Aorta (tissue), 5 donors: ENCODE results near the gene EVPLL. TPM values are rescaled to one million over a fixed set of nuclear protein-coding genes. Genes with fewer than 3 reads are reported as not detected.
"Not testable (repeated sequence)": the region's sequence is repeated elsewhere in the genome, so short reads cannot be mapped to it uniquely, and the experiment has no call there.

Experiments used
- ATAC-seq: fragments of 200-7000 bp; cut with Tn5 transposase; one replicate; pipeline ENCODE4 v1.9.1; 2022; ENCODE audit warnings: moderate library complexity; ENCODE audit not compliant: low FRiP score
- DNase-seq, 2 donors: peaks; one replicate each; pipeline ENCODE4 v3.0.0-alpha.2; 2020
- H3K27ac ChIP-seq, 2 donors: one replicate each; pipeline ENCODE4 v1.5.1; 2013; ENCODE audit warnings: low read length in 2 of 2, mild to moderate bottlenecking in 2 of 2, moderate library complexity in 2 of 2, control low read depth in 1 of 2, inconsistent platforms in 1 of 2, low read depth in 1 of 2
- H3K27me3 ChIP-seq, 2 donors: one replicate each; pipeline ENCODE4 v1.6.1; 2013; ENCODE audit warnings: control low read depth in 1 of 2, low read length in 1 of 2, mild to moderate bottlenecking in 1 of 2, moderate library complexity in 1 of 2; ENCODE audit not compliant: insufficient read depth in 2 of 2, control insufficient read depth in 1 of 2
- H3K36me3 ChIP-seq, 2 donors: one replicate each; pipeline ENCODE4 v1.6.1; 2013; ENCODE audit warnings: control low read depth in 1 of 2, low read length in 1 of 2, mild to moderate bottlenecking in 1 of 2; ENCODE audit not compliant: insufficient read depth in 2 of 2, control insufficient read depth in 1 of 2
- H3K4me1 ChIP-seq, 2 donors: one replicate each; pipeline ENCODE4 v1.6.1; 2013; ENCODE audit warnings: low read length in 2 of 2, control low read depth in 1 of 2, mild to moderate bottlenecking in 1 of 2, moderate library complexity in 1 of 2; ENCODE audit not compliant: insufficient read depth in 2 of 2, control insufficient read depth in 1 of 2
- H3K4me3 ChIP-seq, 2 donors: one replicate each; pipeline ENCODE4 v1.5.1; 2013; ENCODE audit warnings: low read length in 2 of 2, control low read depth in 1 of 2, mild to moderate bottlenecking in 1 of 2
- H3K9me3 ChIP-seq: one replicate; pipeline ENCODE4 v1.6.1; 2013; ENCODE audit warnings: mild to moderate bottlenecking, low read length; ENCODE audit not compliant: control insufficient read depth
- WGBS, 2 donors: extraction: QIAGEN DNeasy Blood & Tissue Kit; methylation state at CpG; one replicate each; pipeline ENCODE4 v1.1.7; 2013; 5-methylcytosine and 5-hydroxymethylcytosine counted together
- intact Hi-C, 2 donors: fragments of 100-400 bp; cut with DNase I; formaldehyde crosslinking; loops; one replicate each; pipeline versions ENCODE4 v1.14.2 to v1.15.0; 2022
- microRNA-seq, 2 donors: library from miRNA; unstranded; fragments of <30 nt; microRNA quantifications; one replicate each; pipeline ENCODE4 v1.2.0, GENCODE V29; 2020
- polyA plus RNA-seq, 2 donors: library from polyadenylated mRNA; stranded (reverse); fragments of 200-250 nt; gene quantifications; one replicate each; pipeline ENCODE4 v1.2.3, GENCODE V29; 2013
- total RNA-seq, 2 donors: library from RNA; stranded (reverse); fragmentation: NEBNext Ultra II Directional; extraction: Animal tissue kit (Norgen Biotek cat#: 25700); gene quantifications; one replicate each; pipeline ENCODE4 v1.2.1, GENCODE V29; 2021
- donor health status: healthy with polysubstance abuse.
- donor health status: Bipolar disorder and iron deficiency.
- donor health status: DM: no; HTN: no; CAD: no.
- donor health status: DM: no; HTN: no; CAD: no.
- donor health status: DM: yes; HTN: yes; CAD: no.

EVPLL gene
- total and polyA plus RNA-seq, 4 donors, result not detected

DNA sequence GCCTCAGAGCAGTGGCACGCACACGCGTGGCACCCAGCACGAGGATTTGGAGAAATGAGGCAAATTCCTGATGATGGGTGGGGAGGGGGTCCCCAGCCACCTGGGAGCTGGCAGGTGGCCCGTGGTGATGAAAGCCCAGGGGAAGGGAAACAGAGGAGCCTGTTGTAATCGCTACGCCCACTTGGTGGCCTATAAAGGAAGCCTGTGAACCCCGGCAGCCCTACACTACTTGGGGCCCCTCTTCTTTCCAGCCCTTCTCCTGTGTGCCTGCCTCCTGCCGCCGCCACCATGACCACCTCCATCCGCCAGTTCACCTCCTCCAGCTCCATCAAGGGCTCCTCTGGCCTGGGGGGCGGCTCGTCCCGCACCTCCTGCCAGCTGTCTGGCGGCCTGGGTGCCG is 49.1 kb downstream of the EVPLL start:
- intact Hi-C loops, DNase-seq, H3K4me1 ChIP-seq, H3K27me3 ChIP-seq, ATAC-seq, H3K9me3 ChIP-seq, H3K36me3 ChIP-seq, H3K4me3 ChIP-seq, H3K27ac ChIP-seq: not testable (repeated sequence)
- no CpG with 5 or more reads among the region's 16 CpGs for WGBS, 2 donors

DNA sequence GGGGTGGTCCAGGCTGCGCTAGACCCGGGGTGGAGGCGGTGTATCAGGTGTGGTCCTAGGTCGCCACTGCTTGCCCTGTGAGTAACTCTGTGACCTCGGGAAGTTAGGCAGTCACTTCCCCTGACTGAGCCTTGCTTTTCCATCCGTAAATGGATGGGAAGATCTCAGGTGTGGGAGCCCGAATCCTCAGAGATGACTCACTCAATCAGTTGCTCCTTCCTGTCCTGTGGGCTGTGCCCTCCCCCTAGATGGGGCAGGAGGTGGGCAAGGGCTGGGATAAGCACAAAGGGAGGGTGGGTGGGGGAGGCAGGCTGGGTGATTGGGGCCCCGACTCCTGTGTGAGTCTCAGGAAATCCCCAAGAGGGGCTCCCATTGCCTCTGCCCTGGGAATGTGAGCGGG is 54.6 kb downstream of the EVPLL start:
- ATAC-seq, H3K4me3 ChIP-seq: not testable (repeated sequence)

More for the DNA sequence above, 54.6 kb downstream of the EVPLL start:
- H3K27ac ChIP-seq, H3K9me3 ChIP-seq, DNase-seq, intact Hi-C loops, H3K27me3 ChIP-seq, H3K4me1 ChIP-seq, H3K36me3 ChIP-seq: not testable (repeated sequence)
- no CpG with 5 or more reads among the region's 9 CpGs for WGBS, 2 donors

Small RNA genes lying within 50 kb of the gene (microRNA-seq; reads per million reads assigned to microRNA genes)
- gene MIR6778, result 0 reads per million in 2 donors

Other genes with a start within 250 kb of the EVPLL start
- 100 to 1,000 TPM in 1 of 2 donors, 10 to 100 TPM in 1; 91.5 to 114 TPM for gene ALKBH5, start 193.9 kb upstream of the EVPLL start, total RNA-seq
- gene ALKBH5, start 193.9 kb upstream of the EVPLL start, polyA plus RNA-seq, result 10 to 100 TPM; 33.0 to 40.4 TPM
- 10 to 100 TPM; 14.1 to 18.9 TPM for gene LLGL1, start 152.1 kb upstream of the EVPLL start, total RNA-seq
- 10 to 100 TPM in 1 of 2 donors, 1 to 10 TPM in 1; 4.0 to 12.7 TPM for gene LLGL1, start 152.1 kb upstream of the EVPLL start, polyA plus RNA-seq
- 100 to 1,000 TPM; 250 to 299 TPM for gene FLII, start 119.0 kb upstream of the EVPLL start, total RNA-seq
- 100 to 1,000 TPM in 1 of 2 donors, 10 to 100 TPM in 1; 87.5 to 355 TPM for gene FLII, start 119.0 kb upstream of the EVPLL start, polyA plus RNA-seq
- 10 to 100 TPM; 11.1 to 13.1 TPM for gene MIEF2, start 117.1 kb upstream of the EVPLL start, total RNA-seq
- gene MIEF2, start 117.1 kb upstream of the EVPLL start, polyA plus RNA-seq, result 1 to 10 TPM; 2.4 to 7.5 TPM
- 10 to 100 TPM; 27.8 to 37.8 TPM for gene TOP3A, start 62.8 kb upstream of the EVPLL start, total RNA-seq
- gene TOP3A, start 62.8 kb upstream of the EVPLL start, polyA plus RNA-seq, result 10 to 100 TPM in 1 of 2 donors, 1 to 10 TPM in 1; 2.9 to 20.8 TPM
- gene SMCR8, start 62.5 kb upstream of the EVPLL start, total RNA-seq, result 10 to 100 TPM; 10.8 to 15.4 TPM
- gene SMCR8, start 62.5 kb upstream of the EVPLL start, polyA plus RNA-seq, result 1 to 10 TPM; 3.9 to 4.5 TPM
- 10 to 100 TPM; 13.3 to 17.5 TPM for gene SHMT1, start 14.2 kb upstream of the EVPLL start, total RNA-seq
- gene SHMT1, start 14.2 kb upstream of the EVPLL start, polyA plus RNA-seq, result 10 to 100 TPM in 1 of 2 donors, 1 to 10 TPM in 1; 7.3 to 21.7 TPM
- not detected for gene LGALS9C, start 99.0 kb downstream of the EVPLL start, total RNA-seq
- gene LGALS9C, start 99.0 kb downstream of the EVPLL start, polyA plus RNA-seq, result 1 to 10 TPM in 1 of 2 donors, under 1 TPM in 1; 0.18 to 1.5 TPM